Coronary artery (tissue), 2 donors: ENCODE results near the gene USP46.

ENCODE experiments used
- DNase-seq: peaks from one replicate; pipeline ENCODE4 v3.0.0-alpha.2; 2017; ENCODE audit warnings: low spot score
- H3K27ac ChIP-seq, 2 donors: fragments of 200-600 bp; sonication (generic); one replicate each; pipeline ENCODE4 v1.5.1; 2016 to 2019
- H3K4me3 ChIP-seq: fragments of 200-600 bp; sonication (generic); 2 replicates; pipeline ENCODE4 v1.5.1; 2016; ENCODE audit warnings: mild to moderate bottlenecking, moderate library complexity
- TF ChIP-seq, protein P1 (sequence below): fragments of 200-600 bp; sonication (generic); IDR thresholded peaks from one replicate; pipeline ENCODE4 v1.5.1; 2019; ENCODE audit warnings: antibody characterized with exemption

USP46 gene

DNA sequence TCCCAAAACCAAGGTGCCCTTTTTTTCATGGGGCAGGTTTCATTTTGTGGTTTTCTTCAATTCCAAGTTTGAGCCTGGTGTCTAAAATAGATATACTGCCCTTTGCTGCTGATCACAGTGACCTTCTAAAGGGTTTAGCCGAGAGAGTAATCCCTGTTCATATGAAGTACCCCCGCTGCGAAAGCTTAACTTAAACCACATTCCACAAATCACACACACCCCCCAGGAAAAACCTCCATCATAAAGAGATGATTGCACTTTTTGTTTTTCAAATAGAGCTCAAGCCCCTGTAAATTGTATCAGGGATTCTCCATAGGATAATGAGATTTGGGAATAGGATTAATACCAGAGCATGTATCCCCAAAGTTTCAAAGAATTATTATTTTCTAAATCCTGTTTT is 90.8 kb downstream of the USP46 start:
- Histone ChIP-seq H3K27ac (no peak overlapping the region), H3K4me3 (no peak overlapping the region)
- TF ChIP-seq, protein P1, sequence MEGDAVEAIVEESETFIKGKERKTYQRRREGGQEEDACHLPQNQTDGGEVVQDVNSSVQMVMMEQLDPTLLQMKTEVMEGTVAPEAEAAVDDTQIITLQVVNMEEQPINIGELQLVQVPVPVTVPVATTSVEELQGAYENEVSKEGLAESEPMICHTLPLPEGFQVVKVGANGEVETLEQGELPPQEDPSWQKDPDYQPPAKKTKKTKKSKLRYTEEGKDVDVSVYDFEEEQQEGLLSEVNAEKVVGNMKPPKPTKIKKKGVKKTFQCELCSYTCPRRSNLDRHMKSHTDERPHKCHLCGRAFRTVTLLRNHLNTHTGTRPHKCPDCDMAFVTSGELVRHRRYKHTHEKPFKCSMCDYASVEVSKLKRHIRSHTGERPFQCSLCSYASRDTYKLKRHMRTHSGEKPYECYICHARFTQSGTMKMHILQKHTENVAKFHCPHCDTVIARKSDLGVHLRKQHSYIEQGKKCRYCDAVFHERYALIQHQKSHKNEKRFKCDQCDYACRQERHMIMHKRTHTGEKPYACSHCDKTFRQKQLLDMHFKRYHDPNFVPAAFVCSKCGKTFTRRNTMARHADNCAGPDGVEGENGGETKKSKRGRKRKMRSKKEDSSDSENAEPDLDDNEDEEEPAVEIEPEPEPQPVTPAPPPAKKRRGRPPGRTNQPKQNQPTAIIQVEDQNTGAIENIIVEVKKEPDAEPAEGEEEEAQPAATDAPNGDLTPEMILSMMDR, result no peak
- DNase-seq, result no peak

DNA sequence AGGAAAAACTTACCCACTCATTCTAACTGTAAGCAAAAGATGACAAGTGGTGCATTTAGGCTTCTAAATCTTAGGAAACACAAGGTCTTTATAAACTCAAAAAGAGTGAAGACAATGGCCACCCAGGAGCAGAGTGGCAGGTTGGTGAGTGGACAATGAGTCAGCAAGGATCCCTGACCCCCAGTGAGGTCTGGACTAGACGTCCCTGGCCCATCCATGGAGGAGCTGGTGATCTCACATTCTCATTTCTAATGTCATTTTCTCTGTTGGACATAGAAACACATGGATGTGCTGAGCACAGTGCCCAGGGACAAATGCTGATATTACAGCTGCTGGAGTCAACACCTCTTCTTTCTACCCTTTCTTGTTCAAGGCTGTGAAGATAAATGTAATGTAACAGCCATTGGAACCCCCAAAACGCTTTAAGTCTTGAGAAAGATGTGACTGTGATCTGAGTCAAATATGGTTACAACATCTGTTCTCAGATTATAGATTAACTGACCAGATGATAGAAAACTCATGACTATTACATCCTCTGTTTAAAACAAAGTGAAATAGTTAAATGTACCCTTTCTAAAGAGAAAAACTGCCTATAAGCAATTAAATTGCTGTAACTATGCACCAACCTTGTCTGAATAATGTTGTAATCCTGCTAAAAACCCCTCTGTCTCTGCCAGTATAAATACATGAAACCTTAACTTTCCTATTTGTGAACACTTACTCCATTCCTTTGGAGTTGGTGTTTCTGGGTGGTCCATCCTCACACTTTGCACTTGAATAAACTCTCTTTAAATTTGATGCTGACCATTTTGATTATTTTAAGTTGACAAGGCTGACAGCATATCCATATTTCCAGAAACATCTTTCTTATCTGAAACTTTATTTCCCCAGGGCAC is 92.7 kb downstream of the USP46 start:
- Histone ChIP-seq H3K4me3 (no peak overlapping the region), H3K27ac (no peak overlapping the region)
- TF ChIP-seq, protein P1, result no peak
- no peak for DNase-seq

DNA sequence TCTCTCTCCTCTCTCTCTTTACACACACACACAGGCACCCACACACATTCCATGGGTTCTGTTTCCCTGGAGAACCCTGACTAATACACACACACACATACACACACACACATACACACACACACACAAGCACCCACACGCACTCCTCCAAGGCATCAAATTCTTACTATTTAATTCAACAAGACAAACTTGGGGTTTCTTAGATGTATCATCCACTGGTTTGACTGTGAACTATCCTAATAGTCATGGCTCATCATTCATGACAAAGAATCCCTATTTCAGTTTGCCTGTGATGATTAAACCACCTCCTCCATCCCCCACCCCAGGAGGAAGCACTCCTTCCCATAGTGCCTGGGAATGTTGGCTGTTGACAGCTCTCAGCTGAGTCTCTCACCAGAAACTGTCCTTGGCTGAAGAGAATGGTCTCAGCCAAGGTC is 98.2 kb downstream of the USP46 start:
- H3K4me3 ChIP-seq, result no peak overlapping the region
- no peak overlapping the region for H3K27ac ChIP-seq
- DNase-seq, result no peak
- TF ChIP-seq, protein P1, result no peak

DNA sequence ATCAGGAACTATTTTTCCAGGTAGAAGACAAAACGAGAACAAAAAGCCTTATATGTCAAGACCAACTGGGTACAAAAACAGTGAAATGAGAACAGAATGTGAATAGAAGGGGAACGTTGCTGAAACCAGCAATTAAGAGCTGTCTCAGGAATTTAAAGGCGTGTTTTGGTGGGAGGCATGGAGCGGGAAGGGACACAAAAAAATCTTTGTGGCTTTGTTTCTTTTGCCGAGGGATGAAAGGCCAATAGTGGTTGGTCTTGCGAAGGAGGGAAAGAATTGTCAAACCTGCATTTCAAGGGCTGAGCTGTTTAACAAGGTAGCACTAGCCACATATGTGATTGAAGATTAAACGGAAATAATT is 103.8 kb downstream of the USP46 start:
- no peak overlapping the region for H3K4me3 ChIP-seq

DNA sequence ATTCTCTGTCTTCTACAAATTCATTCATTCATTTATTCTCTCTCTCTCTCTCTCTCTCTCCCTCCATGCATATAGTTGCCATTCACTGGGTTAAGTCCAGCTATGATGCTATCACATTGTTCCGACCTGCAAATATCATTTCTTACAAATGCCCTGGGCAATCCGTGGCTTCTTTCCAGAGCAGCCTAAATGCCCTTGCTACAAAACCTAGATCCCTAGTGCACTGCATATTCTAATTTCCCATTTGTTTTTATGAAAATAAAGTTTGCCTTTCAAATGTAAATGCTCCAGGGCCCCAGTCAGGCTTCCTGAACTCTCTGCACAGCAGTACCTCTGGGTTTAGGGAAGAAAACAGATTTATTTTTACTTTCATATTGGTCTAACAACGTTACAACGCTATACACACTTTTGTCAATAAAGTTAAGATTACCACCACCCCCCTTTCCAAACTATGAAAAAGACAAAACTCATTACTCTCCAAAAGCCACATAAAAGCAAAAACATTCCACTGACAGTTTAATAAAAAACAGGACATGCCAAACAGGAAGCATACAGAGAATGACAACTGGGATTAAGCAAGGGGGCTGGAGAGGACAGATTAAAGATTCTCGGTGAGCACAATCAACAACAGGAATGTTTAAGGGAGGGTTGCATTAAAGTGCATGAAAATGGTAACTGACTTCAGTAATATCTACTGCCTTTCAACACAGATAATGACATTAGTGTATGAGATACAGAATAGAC is 104.3 kb downstream of the USP46 start:
- Histone ChIP-seq H3K27ac (no peak overlapping the region), H3K4me3 (no peak overlapping the region)
- DNase-seq, result no peak
- TF ChIP-seq, protein P1, result no peak

More for the DNA sequence above, 103.8 kb downstream of the USP46 start:
- DNase-seq, result no peak
- H3K27ac ChIP-seq, result no peak overlapping the region
- TF ChIP-seq, protein P1, result no peak

DNA sequence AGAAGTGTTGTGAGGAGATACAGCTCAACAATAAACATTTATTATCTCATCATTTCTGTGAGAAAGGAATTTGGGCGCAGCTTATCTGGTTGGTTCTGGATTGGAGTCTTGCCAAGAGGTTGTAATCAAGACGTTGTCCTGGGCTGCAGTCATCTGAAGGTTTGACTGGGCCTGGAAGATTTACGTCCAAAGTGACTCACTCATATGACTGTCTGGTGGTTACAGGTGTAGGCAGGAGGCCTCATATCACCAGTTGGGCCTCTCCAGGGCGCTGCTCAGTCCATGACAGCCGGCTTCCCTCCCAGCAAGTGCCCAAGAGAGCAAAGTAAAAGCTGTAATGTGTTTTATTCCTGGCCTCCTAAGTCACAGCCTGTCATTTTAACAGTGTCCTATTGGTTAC is 106.3 kb downstream of the USP46 start:
- TF ChIP-seq, protein P1, result no peak
- Histone ChIP-seq H3K27ac (no peak overlapping the region), H3K4me3 (no peak overlapping the region)
- no peak for DNase-seq
